ENCODE results near the gene TSPO2. TPM values are rescaled to one million over a fixed set of nuclear protein-coding genes. Genes with fewer than 3 reads are reported as not detected.

Gene TSPO2
- total and polyA plus RNA-seq, 2 of the 8 experiments (the other 6 are each of a cell fraction or from before 2014, with no cell fraction given) = not detected

GRCh38 chr6:41008011-41008410 is 34.3 kb upstream of the TSPO2 start:
- no peak overlapping the region for H3K56ac ChIP-seq (replicated peaks; ENCODE audit: insufficient read length, low read depth, low read length)

More at GRCh38 chr6:41008011-41008410, 34.3 kb upstream of the TSPO2 start:
- H3K4me2 ChIP-seq (ENCODE audit: insufficient read depth in 1 of 2, low read depth in 2 of 2, low read length in 2 of 2) = no peak overlapping the region
- H2BK15ac ChIP-seq (ENCODE audit: low read length) = no peak overlapping the region
- TF ChIP-seq CHD2 (IDR thresholded peaks at IDR 0.05; ENCODE audit: low read length) (no peak), MAFK (IDR thresholded peaks at IDR 0.05; ENCODE audit: low read depth, low read length) (no peak), NRF1 (IDR thresholded peaks at IDR 0.05; ENCODE audit: low read depth, low read length) (no peak), MAX (IDR thresholded peaks at IDR 0.05) (no peak), ASH2L (IDR thresholded peaks at IDR 0.05; ENCODE audit: low read length) (no peak), HDAC2 (IDR thresholded peaks at IDR 0.05; ENCODE audit: borderline replicate concordance in 1 of 2, low read depth in 2 of 2, low read length in 2 of 2) (no peak), TEAD4 (IDR thresholded peaks at IDR 0.05; ENCODE audit: low read depth, low read length) (no peak), TAF7 (optimal IDR thresholded peaks at IDR 0.05; ENCODE audit: borderline replicate concordance, low read depth, low read length) (no peak), JUND (IDR thresholded peaks at IDR 0.05; ENCODE audit: low read length) (no peak), EP300 (IDR thresholded peaks at IDR 0.05; ENCODE audit: borderline replicate concordance in 1 of 2, low read depth in 2 of 2, low read length in 2 of 2) (no peak), CBX5 (IDR thresholded peaks at IDR 0.05; ENCODE audit: low read depth, low read length) (no peak), KDM5A (IDR thresholded peaks at IDR 0.05; ENCODE audit: low read length) (no peak)
- no peak overlapping the region for H2BK120ac ChIP-seq (replicated peaks; ENCODE audit: low read depth, low read length)
- H2AK5ac ChIP-seq (ENCODE audit: low read depth, low read length) = no peak overlapping the region
- H4K20me1 ChIP-seq (replicated peaks in 1 of 2; ENCODE audit: control insufficient read depth in 1 of 2, insufficient read depth in 2 of 2, low read length in 2 of 2) = peaks cover 0 to 2% of the 10 kb centered on the region in 2 experiments
- CTCF ChIA-PET (ENCODE audit: partially characterized antibody) = interaction anchor here (0.8 to 2.5 kb wide), 5 partner anchors 9 to 455 kb away, joined by 3 to 12 read pairs (median 5); no protein-coding TSS in a partner anchor
- H3K23me2 ChIP-seq (ENCODE audit: low read depth, low read length) = no peaks in the 10 kb centered on the region
- no peak overlapping the region for H3K18ac ChIP-seq (ENCODE audit: extremely low read depth, low read length)
- H3K4me1 ChIP-seq (replicated peaks in 1 of 4; ENCODE audit: control insufficient read depth in 3 of 4, insufficient read depth in 4 of 4, low read length in 3 of 4) = no peaks in the 10 kb centered on the region; a peak in 1 of 7 replicates
- H2BK20ac ChIP-seq (ENCODE audit: low read length) = 0 out of 2 replicates have a peak overlapping the region, but pooled peaks have one; percentile 91
- H3K79me2 ChIP-seq (ENCODE audit: control insufficient read depth in 1 of 2, insufficient read depth in 2 of 2, low read length in 2 of 2) = no peaks in the 10 kb centered on the region
- H3K27ac ChIP-seq (ENCODE audit: low read depth, low read length) = no peak overlapping the region
- no peak overlapping the region for H4K8ac ChIP-seq (ENCODE audit: extremely low read depth, insufficient read depth, low read length)
- no peak overlapping the region for H3K23ac ChIP-seq (ENCODE audit: insufficient read length)
- no peak overlapping the region for H4K91ac ChIP-seq (replicated peaks; ENCODE audit: insufficient read length, low read length)
- 96% methylated on average over 3 of the region's 3 CpGs; no CpG with 5 or more reads in 1 of the 2 experiments for WGBS, 2 experiments (ENCODE audit: extremely low coverage in 1 of 2, insufficient coverage in 1 of 2, insufficient read length in 1 of 2, insufficient replicate concordance in 2 of 2, low coverage in 1 of 2, low lambda C conversion rate in 2 of 2, missing lambda C conversion rate in 1 of 2)
- H3K14ac ChIP-seq (ENCODE audit: insufficient read length) = no peak overlapping the region
- H3K79me1 ChIP-seq (ENCODE audit: low read depth, low read length) = no peaks in the 10 kb centered on the region
- no peak for FAIRE-seq
- DNase-seq (ENCODE audit: low read depth in 1 of 2, low spot score in 2 of 2) = no peak
- H4K5ac ChIP-seq (ENCODE audit: insufficient read length, low read depth, low read length) = no peak overlapping the region
- no peaks in the 10 kb centered on the region for H3K36me3 ChIP-seq (ENCODE audit: control insufficient read depth in 2 of 4, insufficient read depth in 4 of 4, low read length in 3 of 4)
- no peak overlapping the region for H3K4ac ChIP-seq (replicated peaks; ENCODE audit: insufficient read length, low read depth, low read length)
- H3K4me3 ChIP-seq (ENCODE audit: extremely low read depth in 1 of 4, insufficient read depth in 2 of 4, low read depth in 3 of 4, low read length in 4 of 4) = no peak overlapping the region
- no peak overlapping the region for H2AFZ ChIP-seq (ENCODE audit: low read length)
- no peak overlapping the region for H2BK5ac ChIP-seq (ENCODE audit: low read depth, low read length)
- no peaks in the 10 kb centered on the region for H3K27me3 ChIP-seq (replicated peaks in 1 of 4; ENCODE audit: control insufficient read depth in 3 of 4, extremely low read depth in 1 of 4, insufficient read depth in 3 of 4, low read length in 3 of 4)
- H2BK12ac ChIP-seq (ENCODE audit: low read depth, low read length) = no peak overlapping the region
- H3K9me3 ChIP-seq (ENCODE audit: insufficient read depth in 2 of 2, low read depth in 1 of 2, low read length in 1 of 2) = no peaks in the 10 kb centered on the region
- POLR2A ChIA-PET (ENCODE audit: partially characterized antibody) = interaction anchor here (1.4 to 1.6 kb wide), 2 partner anchors 12 to 20 kb away, joined by 3 to 5 read pairs; no protein-coding TSS in a partner anchor
- H3K9ac ChIP-seq (replicated peaks in 1 of 4; ENCODE audit: extremely low read depth in 1 of 4, low read depth in 3 of 4, low read length in 3 of 4) = no peak overlapping the region

Measured in H1 (cell line).